GM12875 (cell line): ENCODE data around the gene ELOVL3.
"Not testable (repeated sequence)": the region's sequence is repeated elsewhere in the genome, so short reads cannot be mapped to it uniquely, and the experiment has no call there.

Experiments used
- H3K4me3 ChIP-seq: one replicate; pipeline ENCODE4 v1.5.1; 2011; ENCODE audit warnings: low read depth, low read length, control low read depth
- CTCF ChIP-seq: IDR thresholded peaks from 2 replicates; pipeline ENCODE4 v1.5.1; 2011; ENCODE audit warnings: low read depth, mild to moderate bottlenecking, control low read depth, inconsistent platforms, low read length, moderate library complexity, borderline replicate concordance; ENCODE audit not compliant: insufficient read depth

ELOVL3 gene

GRCh38 chr10:102225646-102226541, at the start of gene ELOVL3:
Gene ELOVL3, plus strand, starts transcription at chr10:102226299. Its CDS starts 250 bp downstream, at chr10:102226549.
- peak within 1 kb of the TSS; percentile 12 for H3K4me3 ChIP-seq
- TF ChIP-seq CTCF = no peak

- H3K4me3 ChIP-seq = no peak overlapping the region
- no peak for TF ChIP-seq CTCF
These were observed 41.5 kb upstream of the ELOVL3 start for GRCh38 chr10:102184606-102185005.

- no peak overlapping the region for H3K4me3 ChIP-seq
- TF ChIP-seq CTCF = no peak
These were observed 40.8 kb upstream of the ELOVL3 start for GRCh38 chr10:102185272-102185671.

- no peak overlapping the region for H3K4me3 ChIP-seq
- no peak for TF ChIP-seq CTCF
These were observed 40.1 kb upstream of the ELOVL3 start for GRCh38 chr10:102185811-102186527.

- H3K4me3 ChIP-seq = no peak overlapping the region
- TF ChIP-seq CTCF = no peak
These were observed 37.7 kb upstream of the ELOVL3 start for GRCh38 chr10:102188298-102188940.

- not testable (repeated sequence) for H3K4me3 ChIP-seq
These were observed 36.9 kb upstream of the ELOVL3 start for GRCh38 chr10:102188941-102189898.
